ENCODE data around the gene FGGY.
"Not testable (repeated sequence)": the region's sequence is repeated elsewhere in the genome, so short reads cannot be mapped to it uniquely, and the experiment has no call there.

FGGY gene

DNA sequence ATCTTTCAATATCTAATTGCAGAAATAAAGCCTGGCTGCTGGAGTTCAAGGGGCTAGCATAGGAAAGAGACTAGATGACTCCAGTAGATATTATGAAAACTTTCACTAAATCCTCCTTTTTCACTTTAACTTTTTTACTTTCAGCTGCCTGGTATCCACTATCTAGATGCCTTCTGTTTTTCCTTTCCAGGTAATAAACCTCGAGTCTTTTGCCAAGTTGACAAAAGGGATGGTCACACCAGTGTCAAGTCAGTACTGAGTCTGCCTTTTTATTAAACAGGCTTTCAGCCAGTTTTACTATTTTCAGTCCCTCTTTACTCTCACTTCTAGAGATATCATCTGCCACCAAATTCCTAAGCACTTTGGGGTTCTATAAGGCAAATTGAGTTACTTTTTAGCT lies 195.6 kb downstream of the FGGY start:
- DNase-seq, result no peak

DNA sequence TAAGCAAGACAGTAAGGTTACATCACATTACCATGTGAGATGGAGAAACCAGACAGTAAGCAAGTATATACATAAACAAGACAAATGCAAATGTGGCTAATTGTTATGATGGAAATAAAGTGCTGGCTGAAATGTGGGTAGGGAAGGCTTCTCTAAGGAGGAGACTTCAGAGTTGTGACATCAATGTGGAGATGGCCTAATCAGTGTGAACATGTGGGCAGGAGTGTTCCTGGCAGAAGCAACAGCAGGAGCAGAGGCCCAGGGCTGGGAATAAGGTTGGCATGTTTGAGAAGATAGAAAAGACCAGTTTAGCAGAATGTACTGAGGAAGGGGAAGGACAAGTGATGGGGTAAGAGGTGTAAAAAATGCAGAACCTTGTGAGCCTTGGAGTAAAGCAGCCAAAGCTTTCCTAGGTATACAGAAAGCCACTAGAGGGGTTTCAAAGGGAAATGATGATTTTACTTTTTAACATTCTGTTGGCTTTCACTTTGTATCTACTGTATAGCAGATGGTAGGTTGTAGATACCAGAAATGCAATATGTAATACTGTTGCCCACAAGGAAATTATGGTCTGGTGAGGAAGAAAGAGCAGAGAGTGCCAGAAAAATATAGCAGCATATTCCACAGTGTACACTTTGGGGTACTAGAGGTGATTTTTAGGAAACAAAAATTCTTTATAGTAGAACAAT lies 197.4 kb downstream of the FGGY start:
- DNase-seq, result no peak

DNA sequence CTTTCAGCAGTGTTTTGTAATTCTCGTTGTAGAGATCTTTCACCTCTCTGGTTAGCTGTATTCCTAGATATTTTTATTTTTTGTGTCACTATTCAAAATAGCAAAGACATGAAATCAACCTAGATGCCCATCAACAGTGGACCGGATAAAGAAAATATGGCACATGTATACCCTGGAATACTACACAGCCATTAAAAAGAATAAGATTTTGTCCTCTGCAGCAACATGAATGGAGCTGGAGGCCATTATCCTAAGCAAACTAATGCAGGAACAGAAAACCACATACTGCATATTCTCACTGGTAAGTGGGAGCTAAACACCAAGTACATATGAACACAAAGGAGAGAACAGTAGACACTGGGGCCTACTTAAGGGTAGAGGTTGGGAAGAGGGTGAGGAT lies 199.3 kb downstream of the FGGY start:
- not testable (repeated sequence) for DNase-seq

DNA sequence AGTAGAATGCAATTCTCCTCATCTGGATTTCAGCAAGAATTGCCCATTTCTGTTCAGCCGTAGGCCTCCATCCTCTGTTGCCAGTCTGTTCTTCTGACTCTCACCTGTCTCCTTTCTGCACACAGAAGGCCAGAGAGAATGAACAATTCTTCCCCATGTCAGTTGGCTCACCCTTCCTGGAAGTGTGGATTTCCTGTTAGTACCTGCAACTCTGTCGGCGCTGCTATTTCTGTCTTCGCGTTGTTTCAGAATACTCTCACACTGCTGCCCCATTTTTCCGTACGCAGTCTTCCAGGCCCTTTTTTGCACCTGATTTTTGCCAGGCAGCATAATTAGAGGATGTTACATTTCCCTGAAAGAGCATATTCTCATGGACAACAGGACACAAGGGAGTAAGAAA lies 200.7 kb downstream of the FGGY start:
- DNase-seq, result no peak

DNA sequence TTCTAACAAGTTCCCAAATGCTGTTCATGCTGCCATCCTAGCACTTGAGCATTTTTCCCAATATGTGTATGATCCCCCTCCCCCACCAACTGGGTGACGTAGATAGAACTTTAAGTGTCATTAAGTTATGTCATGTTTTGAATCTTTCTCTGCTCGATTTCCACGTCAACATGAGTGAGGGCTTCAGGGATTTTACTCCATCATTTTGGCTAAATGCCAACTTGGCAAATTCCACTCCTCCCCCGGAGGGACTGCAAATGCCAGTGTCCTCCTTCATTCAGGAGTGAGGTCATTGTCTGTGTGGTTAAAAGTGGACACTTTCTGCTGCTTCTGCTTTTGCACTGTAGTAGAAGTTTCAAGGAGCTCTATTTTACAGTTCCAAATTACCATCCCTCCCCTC lies 201.7 kb downstream of the FGGY start:
- no peak for DNase-seq

DNA sequence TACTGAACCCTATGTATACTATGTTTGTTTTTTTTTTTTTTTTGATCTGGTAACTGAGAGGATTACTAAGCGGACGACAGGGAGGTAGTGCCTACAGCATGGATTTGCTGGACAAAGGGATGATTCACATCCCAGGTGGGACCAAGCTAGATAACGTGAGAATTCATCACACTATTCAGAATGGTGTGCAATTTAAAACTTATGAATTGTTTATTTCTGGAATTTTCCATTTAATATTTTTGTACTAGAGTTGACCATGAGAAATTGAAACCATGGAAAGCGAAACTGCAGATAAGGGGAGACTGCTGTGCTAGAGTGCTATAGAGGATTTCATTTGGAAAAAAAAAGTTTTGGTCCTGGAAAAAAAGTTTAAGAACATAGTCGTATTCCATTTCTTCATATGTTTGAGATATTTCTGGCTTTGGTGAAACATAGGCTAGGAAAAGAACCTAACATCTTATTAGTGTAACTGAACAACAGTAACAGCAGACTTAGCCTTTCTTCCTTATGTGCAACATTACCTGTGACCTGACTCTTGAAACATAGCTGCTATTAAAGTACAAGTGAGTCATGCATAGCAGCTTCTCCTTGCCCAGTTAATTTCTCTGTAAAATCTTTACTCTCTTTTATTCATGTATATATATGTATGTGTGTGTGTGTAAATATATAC lies 202.5 kb downstream of the FGGY start:
- no peak for DNase-seq

DNA sequence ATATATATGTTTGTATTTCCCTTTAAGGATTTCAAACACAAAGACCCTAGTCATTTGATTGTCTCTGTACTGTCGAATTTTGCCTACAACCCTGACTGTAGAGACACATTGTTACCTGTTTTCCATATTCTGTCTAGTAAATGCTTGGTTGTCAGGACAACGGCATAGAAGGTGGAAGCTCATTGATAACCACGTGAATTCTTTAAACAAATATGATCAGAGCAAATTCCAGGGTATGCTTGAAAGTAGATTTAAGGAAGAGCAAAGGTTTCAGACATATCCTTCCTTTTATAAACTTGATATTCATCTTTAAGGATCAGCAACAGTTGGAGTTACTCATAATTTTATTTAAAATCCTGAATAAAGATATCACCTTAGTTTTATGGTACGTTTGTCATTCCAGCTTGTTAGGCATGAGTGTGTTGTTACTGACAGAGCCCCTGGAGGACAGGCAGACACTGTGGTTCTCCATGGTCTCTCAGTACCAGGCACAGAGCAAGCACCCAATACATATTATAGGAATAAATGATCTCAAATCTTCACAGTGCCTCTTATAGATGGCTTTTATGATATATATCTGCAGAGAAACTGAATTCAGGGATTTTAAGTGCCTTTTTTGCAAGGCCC lies 203.2 kb downstream of the FGGY start:
- DNase-seq, result no peak

DNA sequence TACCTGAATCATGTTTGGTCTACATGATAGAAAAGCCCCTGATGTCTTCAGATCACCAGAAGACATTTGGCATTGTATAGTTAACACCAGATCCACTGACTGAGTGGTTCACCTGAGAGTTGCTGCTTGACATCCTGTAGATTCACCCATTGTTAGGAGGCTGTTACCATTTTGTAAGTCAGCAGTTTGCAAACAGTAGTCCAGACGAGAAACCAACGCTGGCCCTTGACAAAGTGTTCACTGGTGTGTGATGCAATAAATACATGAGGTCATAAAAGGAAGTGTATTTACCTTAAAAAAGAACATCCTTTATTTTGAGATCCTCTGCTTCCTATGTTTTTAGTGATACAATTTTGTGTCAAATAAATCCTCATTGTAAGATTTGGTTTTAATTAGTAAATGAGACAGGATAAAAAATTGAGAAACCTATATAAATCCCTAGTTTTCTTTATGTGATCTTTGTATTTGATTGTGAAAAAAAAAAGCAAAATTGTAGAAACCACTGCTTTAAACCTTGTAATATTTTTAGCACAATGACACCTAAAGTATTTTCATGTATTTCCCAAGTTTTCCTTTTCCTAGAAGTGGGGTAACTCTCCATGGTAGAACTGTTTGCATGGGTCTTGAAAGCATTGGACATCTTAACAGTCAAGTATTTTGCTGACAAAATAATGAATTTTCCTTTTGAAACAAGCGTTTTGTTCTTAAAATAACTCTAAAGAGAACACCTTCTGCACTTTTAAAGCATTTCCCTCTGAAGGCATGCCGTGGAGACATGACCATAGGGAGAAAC lies 204.3 kb downstream of the FGGY start:
- no peak for DNase-seq

DNA sequence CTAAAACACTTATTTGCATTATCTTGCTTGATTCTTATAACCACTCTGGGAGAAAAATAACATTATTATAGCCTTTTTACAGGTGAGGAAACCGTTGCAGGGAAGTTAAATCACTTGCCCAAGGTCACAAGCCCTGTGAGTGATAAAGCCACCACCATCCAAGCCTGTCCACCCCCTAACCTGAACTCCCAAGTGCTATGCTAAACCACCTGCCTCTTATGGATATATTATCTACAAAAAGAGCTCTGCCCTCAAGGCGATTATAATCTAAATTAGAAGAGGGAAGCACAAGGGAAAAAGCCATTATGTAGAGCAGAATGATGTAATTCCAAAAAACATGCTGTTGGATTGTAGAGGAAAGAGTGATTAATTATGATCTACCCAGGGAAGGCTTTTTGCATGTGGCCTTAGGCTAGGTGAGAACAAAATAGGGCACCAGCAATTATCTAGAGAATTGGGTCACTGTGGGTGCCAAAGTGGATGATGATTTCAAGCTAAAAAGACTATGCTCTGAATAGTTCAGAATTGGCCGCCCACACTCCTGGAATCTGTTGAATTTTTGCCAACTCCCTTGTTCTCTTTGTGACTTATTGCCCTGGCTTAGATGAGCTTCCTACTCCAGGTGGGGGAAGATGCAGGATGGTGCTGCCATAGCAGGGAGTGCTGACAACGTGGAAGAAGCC lies 205.3 kb downstream of the FGGY start:
- no peak for DNase-seq

DNA sequence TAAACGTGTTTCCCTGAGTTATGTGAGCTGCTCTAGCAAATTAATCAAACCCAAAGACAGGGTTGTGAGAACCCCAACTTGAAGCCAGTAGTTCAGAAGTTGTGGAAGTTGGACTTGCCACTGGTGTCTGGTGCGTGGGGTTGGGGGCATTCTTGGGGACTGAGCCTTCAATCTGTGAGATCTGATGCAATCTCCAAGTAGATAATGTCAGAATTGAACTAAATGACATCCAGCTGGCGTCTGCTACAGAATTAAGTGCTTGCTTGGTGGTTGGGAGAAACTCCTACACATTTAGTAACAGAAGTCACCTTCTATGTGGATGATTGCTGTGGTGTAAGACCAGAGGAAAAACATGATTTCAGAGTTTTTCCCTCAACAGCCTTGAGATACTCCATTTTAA lies 207.4 kb downstream of the FGGY start:
- DNase-seq, result no peak

DNA sequence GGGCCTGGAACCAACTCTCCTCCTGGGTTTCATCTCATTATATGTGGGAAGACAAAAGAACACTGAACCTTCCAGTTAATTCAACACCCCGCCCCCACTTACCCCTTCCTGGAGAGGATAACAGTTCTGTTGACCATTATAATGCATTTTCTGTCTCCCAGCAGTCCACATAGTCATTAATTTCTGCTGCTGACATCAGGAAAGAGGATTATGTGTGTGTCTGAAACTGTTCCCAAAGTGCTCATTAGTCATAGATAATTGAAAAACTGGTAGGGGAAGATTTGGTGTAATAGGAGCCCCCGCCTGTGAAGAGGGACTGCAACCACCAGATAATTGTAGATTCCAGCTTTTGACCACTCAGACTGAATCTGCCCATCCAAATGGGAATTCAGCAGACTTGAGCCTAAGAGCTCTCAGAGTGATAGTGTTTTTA lies 208.7 kb downstream of the FGGY start:
- DNase-seq, result no peak

DNA sequence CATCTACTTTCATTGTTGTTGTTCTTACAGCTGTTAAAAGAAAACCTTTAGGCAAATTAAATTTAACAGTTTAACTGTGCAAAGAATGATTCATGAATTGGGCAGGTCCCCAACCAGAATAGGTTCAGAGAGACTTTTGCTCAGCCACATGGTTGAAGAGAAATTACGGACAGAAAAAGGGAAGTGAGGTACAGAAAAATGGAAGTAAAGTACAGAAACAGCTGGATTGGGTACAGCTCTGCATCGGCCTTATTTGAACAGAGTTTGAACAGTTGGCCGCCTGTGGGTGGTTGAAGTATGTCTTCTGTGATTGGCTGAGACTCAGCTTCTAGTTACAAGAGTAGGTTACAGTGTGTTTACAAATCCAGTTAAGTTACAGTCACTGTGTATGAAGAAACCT lies 210.1 kb downstream of the FGGY start:
- DNase-seq, result no peak

DNA sequence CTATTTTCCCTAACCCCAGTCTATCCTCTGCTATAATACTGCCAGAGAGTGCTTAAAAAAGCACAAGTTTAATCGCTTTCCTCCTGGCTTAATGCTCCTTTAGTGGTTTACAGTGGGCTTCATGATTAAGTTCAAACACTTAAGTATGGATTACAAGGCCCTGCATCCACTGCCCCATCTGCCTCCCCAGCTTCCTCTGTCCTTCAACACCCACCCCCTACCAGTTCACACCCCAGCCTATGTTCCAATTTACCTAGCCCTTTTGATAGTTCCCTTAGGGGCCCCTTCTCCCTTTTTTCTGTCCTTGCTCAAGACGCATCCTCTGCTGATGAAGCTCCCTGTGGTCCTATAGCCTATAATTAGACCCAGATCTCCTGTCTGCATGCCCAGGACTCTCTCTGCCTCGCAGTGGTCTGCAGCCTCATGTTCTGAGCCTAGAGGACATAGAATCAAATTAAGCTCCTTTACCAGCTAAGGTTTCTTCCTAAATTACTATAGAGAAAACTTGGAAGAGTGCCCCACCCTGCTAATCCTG lies 212.5 kb downstream of the FGGY start:
- no peak for DNase-seq

DNA sequence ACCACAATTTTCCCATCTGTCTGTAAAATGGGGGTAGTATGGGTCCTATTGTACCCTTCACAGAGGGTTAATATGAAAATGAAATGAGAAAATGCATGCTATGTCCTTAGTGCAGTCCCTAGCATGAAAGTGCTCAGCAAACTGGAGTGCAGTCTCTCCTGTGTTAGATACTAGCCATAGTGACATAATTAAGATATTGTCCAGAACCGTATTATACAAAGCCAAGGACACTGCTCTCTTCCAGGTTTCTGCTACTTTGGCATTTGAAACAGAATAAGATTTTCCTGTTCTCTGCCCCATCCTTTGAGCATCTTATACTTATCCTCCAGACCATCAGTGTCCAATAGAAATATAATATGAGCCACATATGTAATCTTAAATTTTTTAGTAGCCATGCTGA lies 213.4 kb downstream of the FGGY start:
- DNase-seq, result no peak

DNA sequence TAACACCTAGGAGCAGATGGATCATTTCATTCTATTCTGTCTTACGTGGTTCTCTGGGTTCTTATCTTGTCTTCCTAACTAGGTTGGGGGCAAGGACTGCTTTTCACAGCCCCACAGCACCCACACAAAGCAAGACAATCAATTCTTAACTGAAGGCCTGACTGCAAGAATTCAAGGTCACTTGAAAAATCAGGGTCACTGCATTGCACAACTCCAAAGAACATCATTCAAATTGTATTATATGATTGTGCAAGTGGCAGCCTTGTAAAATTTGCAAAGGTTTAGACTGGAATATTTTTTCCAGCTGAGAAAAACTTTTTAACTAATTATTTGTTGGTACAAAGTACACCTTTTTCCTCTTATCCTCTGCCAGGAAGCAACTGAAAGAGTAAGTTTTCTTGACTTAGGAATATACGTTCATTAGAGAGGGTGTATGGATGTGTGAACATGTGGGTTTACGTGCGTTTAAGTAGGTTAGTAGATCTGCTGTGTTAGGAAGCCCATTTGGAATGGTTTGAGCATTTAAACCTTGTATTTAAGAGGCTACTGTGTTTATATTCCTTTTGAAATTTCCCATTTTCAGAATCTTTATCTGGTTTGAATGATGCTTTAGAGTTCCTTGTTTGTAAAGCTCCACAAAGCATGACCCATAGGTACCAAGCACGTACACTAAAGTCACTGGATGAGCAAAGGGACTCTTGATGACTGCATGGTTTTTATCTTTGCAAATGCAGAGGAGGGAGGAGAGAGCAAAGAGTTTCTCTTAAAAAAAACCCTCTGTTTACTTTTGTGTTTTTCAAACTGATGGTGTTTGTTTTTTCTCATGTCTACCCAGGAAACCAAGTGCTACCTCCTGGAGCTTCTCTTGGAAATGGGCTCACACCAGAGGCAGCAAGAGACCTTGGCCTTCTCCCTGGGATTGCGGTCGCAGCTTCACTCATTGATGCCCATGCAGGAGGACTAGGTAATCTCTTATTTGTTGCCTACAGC lies 214.9 kb downstream of the FGGY start:
- no peak for DNase-seq

DNA sequence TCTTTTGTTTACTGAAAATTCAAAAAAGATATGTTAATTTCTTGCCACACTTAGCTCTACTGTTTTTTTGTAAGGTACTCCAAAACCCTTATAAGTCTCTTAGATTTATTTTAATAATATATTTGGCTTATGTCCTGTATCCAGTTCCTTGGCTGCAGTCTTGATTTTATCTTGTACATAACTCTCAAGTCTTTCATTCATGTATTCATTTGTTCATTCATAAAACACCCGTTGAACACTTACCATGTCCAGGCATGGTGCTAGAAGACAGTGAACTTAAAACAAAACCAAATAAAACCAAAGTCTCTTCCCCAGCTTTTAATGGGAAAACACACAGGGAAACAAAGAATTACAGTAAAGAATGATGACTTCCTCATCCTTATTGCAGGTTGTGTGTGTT lies 215.8 kb downstream of the FGGY start:
- no peak for DNase-seq

DNA sequence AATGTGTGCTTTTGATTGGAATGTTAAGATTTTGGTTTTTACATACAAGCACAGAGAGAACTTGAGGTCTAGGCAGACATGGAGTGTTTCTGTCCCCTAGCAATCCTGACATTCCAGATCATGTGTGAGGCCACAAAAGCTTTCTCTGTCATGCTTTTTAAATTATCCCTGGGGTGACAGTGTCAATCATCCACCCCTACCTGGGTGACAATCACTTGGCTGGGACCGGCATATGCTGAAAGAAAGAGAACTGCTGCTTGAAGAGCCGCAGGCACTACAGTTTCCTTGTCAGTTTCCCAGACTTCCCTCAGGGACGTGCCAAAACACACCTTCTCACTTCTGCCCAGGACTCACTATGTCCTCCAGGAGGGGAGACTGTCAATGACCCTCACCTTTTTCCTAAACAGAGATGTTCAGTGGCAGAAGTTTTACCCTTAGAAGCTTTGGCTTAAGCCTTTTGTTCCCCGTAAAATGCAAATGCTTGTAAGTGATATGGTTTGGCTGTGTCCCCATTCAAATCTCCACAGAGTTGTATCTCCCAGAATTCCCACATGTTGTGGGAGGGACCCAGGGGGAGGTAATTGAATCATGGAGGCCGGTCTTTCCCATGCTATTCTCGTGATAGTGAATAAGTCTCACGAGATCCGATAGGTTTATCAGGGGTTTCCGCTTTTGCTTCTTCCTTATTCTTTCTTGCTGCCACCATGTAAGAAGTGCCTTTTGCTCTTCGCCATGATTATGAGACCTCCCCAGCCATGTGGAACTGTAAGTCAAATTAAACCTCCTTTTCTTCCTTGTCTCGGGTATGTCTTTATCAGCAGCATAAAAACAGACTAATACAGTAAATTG lies 217.4 kb downstream of the FGGY start:
- DNase-seq, result no peak

DNA sequence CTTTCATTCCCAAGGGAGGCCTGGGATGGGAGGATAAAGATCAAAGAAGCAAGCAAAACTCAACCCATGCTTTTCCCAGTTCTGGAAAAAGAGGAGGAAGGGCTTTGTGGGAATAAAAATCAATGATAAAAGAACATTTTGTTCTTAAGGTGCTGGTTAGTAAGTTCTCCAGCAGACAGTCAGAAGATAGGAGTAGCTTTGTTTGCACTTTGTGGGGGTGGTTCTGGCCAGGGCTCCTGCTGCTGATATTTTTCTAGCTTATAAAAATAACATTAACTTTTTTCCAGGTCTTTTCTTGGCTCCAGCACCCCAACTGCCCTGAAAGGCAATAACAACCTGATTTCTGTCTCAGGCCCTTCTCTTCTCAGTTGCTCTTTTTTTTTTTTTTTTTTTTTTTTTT lies 220.0 kb downstream of the FGGY start:
- no peak for DNase-seq

DNA sequence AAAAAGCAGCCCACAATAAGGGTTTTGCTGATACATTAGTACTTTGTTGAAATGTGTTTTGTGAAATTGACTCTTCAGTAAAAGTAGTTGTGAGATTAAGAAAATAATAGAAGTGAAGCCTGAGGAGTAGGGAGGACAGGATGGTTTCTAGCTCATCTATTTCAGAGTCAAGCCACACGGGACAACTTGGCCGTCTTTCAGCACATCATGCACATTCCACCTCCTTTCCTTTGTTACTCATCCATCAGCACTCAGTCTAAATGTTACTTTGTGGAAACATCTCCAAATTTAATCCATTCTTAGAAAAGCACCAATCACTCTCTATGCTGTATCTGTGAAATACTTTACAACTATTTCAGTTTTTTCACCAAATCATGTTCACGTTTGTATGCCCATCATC lies 223.3 kb downstream of the FGGY start:
- no peak for DNase-seq

DNA sequence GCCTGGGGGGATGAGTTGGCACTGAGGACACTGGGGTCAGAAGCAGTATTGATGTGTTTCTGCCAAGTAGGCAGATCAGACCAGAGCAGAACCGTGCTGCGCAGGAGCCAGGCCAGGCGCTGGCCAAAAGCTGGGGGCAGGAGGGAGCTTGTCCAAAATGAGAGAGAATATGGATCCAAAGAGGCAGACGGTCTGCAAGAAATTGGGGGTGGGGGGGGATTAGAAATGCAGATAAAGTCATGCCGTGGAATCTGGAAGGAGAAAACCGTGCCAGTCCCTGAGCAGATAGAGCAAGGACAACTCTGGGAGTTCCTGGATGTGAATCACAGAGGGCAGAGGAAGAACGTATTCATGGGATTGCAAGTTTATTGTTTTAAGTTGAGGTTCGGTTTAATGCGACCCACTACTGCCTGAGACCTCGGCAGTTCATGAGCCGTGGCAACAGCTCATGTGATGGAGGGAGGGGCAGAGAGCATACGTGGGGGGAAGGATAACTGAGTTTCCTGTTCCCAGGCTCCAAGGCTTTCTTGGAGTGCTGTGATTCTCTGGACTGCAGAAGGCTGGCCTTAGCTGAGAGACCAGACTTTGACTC lies 224.0 kb downstream of the FGGY start:
- no peak for DNase-seq
